Measurements from ENCODE around the gene KDM5B.

Gene KDM5B

DNA sequence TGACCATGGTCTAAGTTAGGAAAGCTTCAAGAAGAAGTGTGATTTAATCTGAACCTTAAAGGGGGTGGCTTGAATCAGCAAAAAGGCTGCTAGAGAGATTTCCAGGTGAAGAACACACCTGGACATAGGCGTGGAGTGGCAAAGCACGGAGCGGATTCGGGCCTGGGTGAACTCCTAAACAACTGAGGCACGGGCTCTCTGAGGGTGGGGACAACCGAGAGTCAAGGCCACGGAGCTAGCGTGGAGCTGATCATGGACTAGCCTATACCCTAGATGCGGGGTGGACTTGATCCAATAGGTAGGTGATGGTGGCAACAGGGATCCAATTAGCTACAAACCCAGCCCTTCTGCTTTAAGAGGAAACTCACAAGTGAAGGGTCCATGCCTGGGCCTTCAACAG, 125.7 kb downstream of the KDM5B start:
- no peak for DNase-seq

DNA sequence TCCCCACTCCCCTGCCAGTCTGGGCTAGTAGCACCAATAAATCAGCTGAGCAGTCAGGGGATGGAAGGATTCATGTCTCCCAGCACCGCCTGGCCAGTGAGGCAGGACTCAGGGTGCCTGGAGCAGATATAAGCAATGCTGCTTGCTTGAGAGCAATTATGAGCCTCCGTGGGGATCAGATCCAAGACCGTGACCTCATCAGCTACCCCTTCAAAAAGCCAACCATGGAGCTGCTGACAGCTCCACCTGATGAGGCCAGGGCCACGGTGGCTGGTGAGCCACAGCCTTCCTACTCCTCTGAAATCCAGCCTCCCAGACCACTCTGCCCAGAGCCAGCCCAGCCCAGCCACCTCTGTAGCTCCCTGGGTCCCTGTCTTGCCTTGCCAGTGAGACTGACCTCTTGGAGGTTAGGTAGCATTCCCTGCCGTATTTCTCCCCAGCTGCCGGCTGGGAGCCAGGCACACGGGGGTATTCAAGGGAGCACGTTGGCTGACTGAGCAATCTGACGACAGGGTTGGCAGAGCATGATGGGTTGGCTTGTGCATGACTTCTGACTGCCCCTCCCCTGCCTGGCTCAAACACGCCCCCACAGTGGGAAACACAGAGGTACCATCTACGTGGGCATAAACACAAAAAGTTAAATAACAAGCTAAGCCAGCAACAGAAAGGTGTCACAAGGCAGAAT, 126.3 kb downstream of the KDM5B start:
- DNase-seq = no peak

DNA sequence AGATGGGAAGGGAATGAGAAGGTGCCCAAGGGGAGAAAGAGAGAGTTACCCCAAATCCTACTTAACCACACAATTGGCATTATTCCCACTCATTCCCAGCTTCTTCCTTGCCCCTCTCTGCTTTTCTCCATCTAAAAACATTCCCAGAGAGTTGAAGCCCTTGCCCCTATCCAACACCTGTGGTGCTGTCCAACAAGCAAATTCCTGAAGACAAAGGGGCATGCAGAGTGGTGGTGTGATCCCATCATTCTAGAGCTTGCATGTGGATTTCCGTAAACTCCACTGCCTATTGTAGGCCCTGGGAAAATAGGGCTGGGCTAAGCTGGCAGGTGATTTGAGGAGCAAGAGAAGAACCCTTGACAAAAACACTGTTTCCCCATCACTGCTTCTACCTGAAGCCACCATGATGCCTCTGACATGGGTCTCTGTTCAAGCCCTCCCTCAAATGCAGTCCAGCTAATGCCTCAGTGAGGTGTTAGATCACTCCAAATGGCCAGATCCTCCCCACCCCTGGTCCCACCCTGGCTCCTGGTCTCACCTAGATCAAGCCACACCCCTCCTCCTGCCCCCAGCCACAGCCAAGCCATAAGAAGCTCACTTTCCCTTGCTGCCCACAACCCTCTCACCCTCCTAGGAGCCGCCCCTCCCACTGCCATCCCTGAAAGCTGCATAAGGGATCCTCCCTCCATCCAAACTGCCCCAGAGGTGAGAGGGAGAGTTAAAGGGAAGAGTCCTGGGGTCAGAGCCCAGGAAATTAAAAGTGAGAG, 127.5 kb downstream of the KDM5B start:
- no peak for DNase-seq

DNA sequence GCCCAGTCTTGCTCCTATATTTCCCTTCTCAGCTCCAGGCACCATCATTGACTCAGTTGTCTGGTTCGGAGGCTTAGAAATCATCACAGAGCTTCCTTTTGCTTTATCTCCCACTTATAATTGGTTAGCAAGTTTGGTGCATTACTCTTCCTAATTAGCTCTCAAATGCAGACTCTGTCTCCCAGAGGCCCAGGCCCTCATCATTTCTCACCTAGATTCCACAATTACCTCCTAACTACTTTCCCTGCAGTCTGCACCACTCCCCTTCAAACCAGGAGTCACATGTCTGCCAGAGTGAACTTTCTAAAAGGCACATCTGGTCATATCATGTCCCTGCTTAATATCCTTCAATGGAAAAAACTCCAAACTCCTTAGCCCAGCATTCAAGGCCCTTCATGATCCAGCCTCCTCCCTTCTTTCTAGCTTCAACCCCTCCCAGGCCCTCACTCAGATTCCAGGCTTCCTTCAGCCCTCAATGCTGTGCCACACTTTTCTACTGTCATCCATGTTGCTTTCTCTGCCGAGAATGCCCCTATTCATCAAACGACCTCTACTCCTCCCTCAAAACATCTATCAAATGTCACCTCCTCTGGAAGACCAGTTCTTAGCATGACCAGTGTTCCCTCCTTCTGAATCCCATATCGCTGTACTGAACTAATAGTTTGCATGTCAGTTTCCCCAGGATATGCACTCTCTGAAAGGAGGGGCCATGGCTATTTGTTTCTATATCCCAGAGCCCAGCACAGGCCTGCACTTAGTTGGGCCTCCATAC, 128.6 kb downstream of the KDM5B start:
- no peak for DNase-seq

DNA sequence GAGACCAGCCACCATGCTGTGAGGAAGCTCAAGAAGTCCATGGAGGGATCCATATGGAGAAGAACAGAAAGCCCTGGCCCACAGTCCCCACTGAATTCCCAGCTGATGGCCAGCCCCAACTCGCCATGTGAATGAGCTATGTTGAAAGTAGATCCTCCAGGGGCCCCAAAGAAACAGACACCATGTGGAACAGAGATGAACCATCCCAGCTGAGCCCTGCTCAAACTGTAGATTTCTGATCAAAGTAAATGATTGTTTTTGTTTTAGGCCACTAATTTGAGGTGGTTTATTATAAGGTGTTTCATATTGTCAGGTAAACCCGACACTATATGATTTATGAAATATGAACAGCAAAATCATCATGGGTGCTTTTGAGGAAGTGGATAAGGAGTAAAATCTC, 130.8 kb downstream of the KDM5B start:
- no peak for DNase-seq

Measured in NCI-H510A treated with DMSO at 0.1 percent for 48 hours (cell line).